Fibroblast of villous mesenchyme (primary cell): Measurements from ENCODE around the gene POU2F3. TPM values are rescaled to one million over a fixed set of nuclear protein-coding genes. Genes with fewer than 3 reads are reported as not detected.

ENCODE experiments used
- DNase-seq: peaks from one replicate; pipeline ENCODE4 v3.0.0-alpha.2; 2010; ENCODE audit warnings: low read depth
- H3K4me3 ChIP-seq: 2 replicates; pipeline ENCODE4 v1.5.1; 2011; ENCODE audit warnings: low read depth, mild to moderate bottlenecking, low read length
- total RNA-seq: library from RNA; depleted of rRNA; stranded (reverse); fragments of >200 nt; gene quantifications from 2 replicates; pipeline ENCODE4 v1.2.3, GENCODE V29; 2012
- TF ChIP-seq, protein P1 (sequence below): IDR thresholded peaks from 2 replicates; pipeline ENCODE4 v1.5.1; 2012; ENCODE audit warnings: low read depth, mild to moderate bottlenecking, low read length; ENCODE audit not compliant: insufficient read depth

Gene POU2F3
- total RNA-seq, 1 donor = under 0.01 TPM

DNA sequence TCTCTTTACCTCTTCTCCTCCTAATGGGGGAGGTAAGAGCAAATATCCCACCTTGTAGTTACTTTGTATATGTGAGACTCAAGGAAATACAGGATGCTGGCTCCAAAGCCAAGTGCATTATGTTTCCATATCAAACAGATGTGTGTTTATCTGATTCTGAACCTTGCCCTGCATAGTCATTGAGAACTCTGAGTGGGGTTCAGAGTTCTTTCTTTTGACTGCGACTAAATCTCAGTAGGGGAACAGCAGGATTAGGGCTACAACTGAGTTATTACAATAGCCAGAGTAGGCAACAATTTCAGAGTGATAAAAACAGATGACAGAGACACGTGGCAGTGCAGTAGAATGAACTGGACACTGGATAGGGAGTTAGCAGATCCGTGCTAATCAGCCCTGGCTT, 51.0 kb downstream of the POU2F3 start:
- DNase-seq = no peak
- TF ChIP-seq, protein P1, sequence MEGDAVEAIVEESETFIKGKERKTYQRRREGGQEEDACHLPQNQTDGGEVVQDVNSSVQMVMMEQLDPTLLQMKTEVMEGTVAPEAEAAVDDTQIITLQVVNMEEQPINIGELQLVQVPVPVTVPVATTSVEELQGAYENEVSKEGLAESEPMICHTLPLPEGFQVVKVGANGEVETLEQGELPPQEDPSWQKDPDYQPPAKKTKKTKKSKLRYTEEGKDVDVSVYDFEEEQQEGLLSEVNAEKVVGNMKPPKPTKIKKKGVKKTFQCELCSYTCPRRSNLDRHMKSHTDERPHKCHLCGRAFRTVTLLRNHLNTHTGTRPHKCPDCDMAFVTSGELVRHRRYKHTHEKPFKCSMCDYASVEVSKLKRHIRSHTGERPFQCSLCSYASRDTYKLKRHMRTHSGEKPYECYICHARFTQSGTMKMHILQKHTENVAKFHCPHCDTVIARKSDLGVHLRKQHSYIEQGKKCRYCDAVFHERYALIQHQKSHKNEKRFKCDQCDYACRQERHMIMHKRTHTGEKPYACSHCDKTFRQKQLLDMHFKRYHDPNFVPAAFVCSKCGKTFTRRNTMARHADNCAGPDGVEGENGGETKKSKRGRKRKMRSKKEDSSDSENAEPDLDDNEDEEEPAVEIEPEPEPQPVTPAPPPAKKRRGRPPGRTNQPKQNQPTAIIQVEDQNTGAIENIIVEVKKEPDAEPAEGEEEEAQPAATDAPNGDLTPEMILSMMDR = no peak
- H3K4me3 ChIP-seq = no peak overlapping the region

DNA sequence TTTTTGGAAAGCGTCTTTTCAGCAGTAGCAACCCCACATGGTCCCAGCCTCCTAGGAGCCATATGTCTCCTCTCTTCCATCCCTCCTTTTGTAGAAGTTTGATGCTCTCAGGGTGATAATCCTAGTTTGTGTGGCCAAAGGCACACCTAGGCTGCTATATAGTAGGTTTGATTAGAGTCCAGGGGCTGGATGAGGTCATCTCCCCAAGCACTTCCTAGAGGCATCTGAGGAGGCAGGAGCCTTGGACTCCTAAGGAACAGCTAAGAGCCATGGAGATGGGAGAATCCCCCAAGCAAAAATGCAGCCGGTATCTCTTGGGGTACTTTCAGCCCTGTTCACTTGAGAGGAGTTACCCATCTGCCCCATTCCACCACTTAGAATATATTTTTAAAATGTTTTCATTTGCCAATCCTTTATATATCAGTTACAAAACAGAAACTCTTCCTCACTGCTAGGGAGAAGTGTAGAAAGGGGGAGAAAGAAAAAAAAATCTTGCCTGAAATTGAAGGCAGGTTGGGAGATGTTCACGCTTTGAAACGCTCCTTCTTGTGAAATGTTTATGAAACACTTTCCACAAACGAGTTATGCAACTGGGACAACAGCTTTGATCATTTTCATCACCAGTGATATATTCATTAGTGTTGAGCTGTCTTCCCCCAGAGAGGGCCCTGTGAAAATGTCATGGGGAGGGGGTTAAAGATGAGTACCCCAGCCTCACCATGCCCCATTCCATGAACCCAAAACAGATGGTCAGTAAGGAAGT, 53.3 kb downstream of the POU2F3 start:
- TF ChIP-seq, protein P1 = no peak
- no peak for DNase-seq
- no peak overlapping the region for H3K4me3 ChIP-seq

DNA sequence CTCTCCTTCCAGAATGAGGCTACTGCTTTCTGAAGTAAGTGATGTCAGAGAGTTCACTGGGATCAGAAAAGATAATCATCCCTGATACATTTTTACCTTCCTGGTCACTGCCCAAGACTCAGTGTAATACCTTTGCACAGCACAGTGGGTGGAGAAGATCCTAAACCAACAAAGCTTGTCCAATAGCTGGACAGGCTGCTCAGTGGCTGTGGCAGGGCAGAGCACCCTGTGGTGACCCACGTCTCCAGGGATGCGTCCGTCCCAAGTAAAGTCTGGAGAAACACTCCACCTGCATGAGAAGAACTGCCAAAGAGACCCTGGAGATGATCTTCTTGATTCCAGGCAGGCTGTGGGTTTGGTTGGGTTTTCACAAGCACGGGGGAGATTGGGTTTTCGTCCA, 54.2 kb downstream of the POU2F3 start:
- TF ChIP-seq, protein P1 = no peak
- H3K4me3 ChIP-seq = no peak overlapping the region
- DNase-seq = no peak

DNA sequence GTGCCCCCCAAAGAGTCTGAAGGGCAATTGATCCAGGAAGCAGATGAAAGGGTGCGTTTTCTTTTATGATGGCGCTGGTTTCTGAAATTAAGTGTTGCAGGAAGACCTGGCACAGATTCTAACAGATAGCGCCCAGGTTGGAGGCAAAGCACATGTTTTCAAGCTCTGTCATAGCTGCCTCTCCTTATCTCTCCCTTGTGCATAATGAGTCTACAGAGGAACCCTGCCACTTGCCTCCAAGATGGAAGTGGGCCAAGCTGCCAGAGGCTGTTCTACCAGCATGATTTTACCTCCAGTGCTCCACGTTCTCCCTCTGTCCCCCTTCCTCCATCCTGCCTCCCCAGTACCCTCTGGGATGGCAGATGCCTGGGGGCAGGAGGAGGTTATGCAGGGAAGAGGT, 55.2 kb downstream of the POU2F3 start:
- TF ChIP-seq, protein P1 = no peak
- H3K4me3 ChIP-seq = no peak overlapping the region
- DNase-seq = no peak

DNA sequence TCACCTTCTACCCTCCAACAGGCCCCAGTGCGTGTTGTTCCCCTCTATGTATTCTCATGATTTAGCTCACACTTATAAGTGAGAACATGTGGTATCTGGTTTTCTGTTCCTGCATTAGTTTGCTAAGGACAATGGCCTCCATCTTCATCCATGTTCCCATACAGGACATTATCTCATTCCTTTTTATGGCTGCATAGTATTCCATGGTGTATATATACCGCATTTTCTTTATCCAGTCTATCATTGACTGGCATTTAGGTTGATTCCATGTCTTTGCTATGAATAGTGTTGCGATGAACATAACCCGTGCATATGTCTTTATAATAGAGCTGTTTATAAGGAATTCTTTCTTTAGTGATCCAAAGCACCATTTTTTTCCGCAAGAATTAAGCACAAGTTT, 56.6 kb downstream of the POU2F3 start:
- no peak overlapping the region for H3K4me3 ChIP-seq
- TF ChIP-seq, protein P1 = no peak
- no peak for DNase-seq

DNA sequence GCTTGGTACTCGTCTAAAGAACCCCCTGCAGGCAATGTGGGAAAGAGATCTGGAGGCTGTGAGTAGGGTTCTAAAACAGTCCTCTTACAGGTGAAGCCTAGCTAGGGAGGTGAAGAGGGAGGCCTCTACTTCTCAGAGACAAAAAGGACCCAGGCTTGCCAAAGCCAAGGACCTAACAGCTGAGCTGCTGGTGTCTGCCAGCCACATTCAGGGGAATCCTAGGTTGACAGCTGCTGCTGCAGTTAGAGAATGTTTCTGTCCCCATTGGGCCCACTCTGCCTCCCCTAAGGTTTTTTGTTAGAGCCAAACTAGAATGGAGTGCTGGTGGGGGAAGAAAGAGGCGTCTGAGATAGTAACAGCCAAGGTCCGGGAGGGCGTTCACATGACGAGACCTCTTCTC, 58.5 kb downstream of the POU2F3 start:
- DNase-seq = no peak
- TF ChIP-seq, protein P1 = no peak
- no peak overlapping the region for H3K4me3 ChIP-seq
